ENCODE results near the gene S100A13. TPM values are rescaled to one million over a fixed set of nuclear protein-coding genes. Genes with fewer than 3 reads are reported as not detected.

Gene S100A13
- total RNA-seq, 1 experiment from 2014 or later = 55.0 TPM

DNA sequence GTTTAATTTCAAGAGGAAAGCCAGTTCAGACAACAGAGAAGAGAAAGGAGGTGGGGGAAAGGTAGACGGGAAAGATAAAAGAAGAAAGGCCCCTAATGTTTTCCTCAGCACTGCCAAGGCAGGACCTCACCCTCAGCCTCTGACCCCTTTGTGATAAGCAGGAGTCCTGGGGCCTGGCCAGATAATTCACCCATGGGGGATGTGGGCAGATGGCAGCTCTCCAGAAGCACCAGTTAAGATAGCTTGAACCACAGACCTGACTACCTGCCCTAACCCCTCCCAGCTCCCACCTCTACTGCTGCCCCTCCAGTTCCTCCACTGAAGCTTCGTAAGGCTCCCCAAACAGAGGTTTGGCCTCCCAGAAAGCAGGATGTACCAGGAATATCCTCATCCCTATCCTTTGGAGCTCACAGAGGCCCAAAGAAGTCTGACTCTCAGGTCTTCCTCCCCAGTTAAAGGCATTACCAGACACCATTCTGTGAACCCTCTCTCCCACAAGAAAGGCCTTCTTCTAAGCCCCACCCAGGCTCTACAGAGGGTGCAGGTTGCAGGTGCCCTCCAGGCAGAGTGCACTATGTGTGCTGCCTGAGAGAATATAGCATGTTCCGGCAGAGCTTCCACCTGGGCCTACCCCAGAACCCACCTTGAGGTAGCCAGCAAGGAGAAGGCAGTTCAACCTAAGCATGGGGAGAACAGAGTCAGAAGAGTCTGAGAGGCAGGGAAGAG, 22.0 kb upstream of the S100A13 start:
- Histone ChIP-seq H2AFZ (ENCODE audit: low read length) (no peak overlapping the region), H3K27me3 (ENCODE audit: insufficient read depth, low read length) (no peaks in the 10 kb centered on the region), H3K9me3 (ENCODE audit: control insufficient read depth, low read depth, low read length) (no peaks in the 10 kb centered on the region), H4K8ac (replicated peaks; ENCODE audit: insufficient read length, low read depth, low read length) (no peak overlapping the region), H3K4me2 (ENCODE audit: insufficient read depth, insufficient read length, low read length) (no peak overlapping the region), H3K23ac (ENCODE audit: insufficient read length, low read depth, low read length) (no peak overlapping the region), H3K4ac (ENCODE audit: low read depth, low read length) (no peak overlapping the region), H3K27ac (ENCODE audit: insufficient read length, low read depth, low read length) (no peak overlapping the region), H3K79me2 (ENCODE audit: insufficient read depth, low read length) (no peaks in the 10 kb centered on the region), H4K20me1 (ENCODE audit: control insufficient read depth, insufficient read depth, insufficient read length) (no peaks in the 10 kb centered on the region), H4K5ac (ENCODE audit: insufficient read length, low read depth, low read length) (no peak overlapping the region), H3K79me1 (ENCODE audit: insufficient read depth, low read depth, low read length, poor library complexity, severe bottlenecking) (no peaks in the 10 kb centered on the region), H3K56ac (ENCODE audit: insufficient read length, low read depth, low read length) (no peak overlapping the region), H2AK5ac (ENCODE audit: insufficient read length, low read length) (no peak overlapping the region), H3K14ac (ENCODE audit: insufficient read depth, low read length) (no peak overlapping the region), H2BK20ac (ENCODE audit: low read depth, low read length, poor library complexity, severe bottlenecking) (no peak overlapping the region), H2BK5ac (ENCODE audit: insufficient read length, low read length) (no peak overlapping the region), H3K23me2 (ENCODE audit: insufficient read length, low read depth, low read length, poor library complexity, severe bottlenecking) (no peaks in the 10 kb centered on the region), H3K18ac (ENCODE audit: insufficient read length, low read depth, low read length) (no peak overlapping the region), H2BK120ac (ENCODE audit: low read depth, low read length, poor library complexity, severe bottlenecking) (no peak overlapping the region), H3T11ph (ENCODE audit: low read length) (no peak overlapping the region), H4K91ac (ENCODE audit: insufficient read length, low read depth, low read length) (no peak overlapping the region), H2BK15ac (ENCODE audit: low read depth, low read length) (no peak overlapping the region), H2BK12ac (ENCODE audit: insufficient read length, low read depth, low read length) (no peak overlapping the region), H3K4me1 (ENCODE audit: insufficient read depth, low read length) (no peaks in the 10 kb centered on the region), H3K9ac (ENCODE audit: extremely low read depth, insufficient read length, low read length) (no peak overlapping the region)
- Mint-ChIP-seq H3K9me3 (no peaks in the 10 kb centered on the region), H3K36me3 (ENCODE audit: insufficient read depth in 1 of 3, low read depth in 3 of 3) (peaks cover 12 to 25% (median 23%) of the 10 kb centered on the region in 3 experiments; a peak in 6 of 7 replicates), H3K4me1 (peaks cover 6% of the 10 kb centered on the region in 2 experiments), H3K27me3 (ENCODE audit: low read depth) (peaks cover 4% of the 10 kb centered on the region; the same call in 1 of the 2 replicates), H3K27ac (peak overlapping the region; percentile 8 to 25 (median 18); a peak in 2 of 7 replicates), H3K4me3 (no peak overlapping the region; a peak in 1 of 5 replicates)
- TF ChIP-seq CTCF (conservative IDR thresholded peaks at IDR 0.05) = no peak
- no CpG with 5 or more reads among the region's 3 CpGs for WGBS (ENCODE audit: extremely low coverage, insufficient read length, low lambda C conversion rate)
- no peak for DNase-seq

Measured in H9 (cell line).